ENCODE data around the gene PPM1L. TPM values are rescaled to one million over a fixed set of nuclear protein-coding genes. Genes with fewer than 3 reads are reported as not detected.

Gene PPM1L
- total RNA-seq, 1 donor from 2014 or later = 30.1 TPM

DNA sequence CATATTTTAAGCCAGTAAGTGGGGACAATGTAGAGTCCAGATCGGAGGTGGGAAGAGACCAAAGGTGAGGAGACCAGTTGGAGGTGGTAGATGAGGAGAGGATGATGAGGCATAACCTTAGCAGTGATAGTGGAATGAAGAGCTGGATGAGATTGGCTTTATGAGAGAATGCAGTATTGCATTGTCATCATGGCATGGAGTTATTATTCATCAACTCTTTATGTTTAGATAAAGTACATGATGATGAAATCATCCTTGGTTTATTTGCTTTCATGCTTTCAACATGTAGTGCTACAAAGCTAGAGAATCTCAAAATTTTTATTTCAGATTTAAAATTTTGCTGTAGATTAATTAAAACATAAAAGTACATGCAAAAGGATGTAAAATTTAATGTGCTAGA, 64.0 kb downstream of the PPM1L start:
- TF ChIP-seq, protein P1, sequence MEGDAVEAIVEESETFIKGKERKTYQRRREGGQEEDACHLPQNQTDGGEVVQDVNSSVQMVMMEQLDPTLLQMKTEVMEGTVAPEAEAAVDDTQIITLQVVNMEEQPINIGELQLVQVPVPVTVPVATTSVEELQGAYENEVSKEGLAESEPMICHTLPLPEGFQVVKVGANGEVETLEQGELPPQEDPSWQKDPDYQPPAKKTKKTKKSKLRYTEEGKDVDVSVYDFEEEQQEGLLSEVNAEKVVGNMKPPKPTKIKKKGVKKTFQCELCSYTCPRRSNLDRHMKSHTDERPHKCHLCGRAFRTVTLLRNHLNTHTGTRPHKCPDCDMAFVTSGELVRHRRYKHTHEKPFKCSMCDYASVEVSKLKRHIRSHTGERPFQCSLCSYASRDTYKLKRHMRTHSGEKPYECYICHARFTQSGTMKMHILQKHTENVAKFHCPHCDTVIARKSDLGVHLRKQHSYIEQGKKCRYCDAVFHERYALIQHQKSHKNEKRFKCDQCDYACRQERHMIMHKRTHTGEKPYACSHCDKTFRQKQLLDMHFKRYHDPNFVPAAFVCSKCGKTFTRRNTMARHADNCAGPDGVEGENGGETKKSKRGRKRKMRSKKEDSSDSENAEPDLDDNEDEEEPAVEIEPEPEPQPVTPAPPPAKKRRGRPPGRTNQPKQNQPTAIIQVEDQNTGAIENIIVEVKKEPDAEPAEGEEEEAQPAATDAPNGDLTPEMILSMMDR (IDR thresholded peaks at IDR 0.05; ENCODE audit: unreplicated experiment) = no peak
- no peak overlapping the region for H3K4me3 Mint-ChIP-seq (ENCODE audit: low read depth)
- H3K36me3 Mint-ChIP-seq (ENCODE audit: insufficient read depth) = no peaks in the 10 kb centered on the region
- H3K27me3 Mint-ChIP-seq = no peaks in the 10 kb centered on the region
- H3K9me3 Mint-ChIP-seq (ENCODE audit: low read depth) = no peaks in the 10 kb centered on the region
- no peak overlapping the region for H3K27ac Mint-ChIP-seq
- no peaks in the 10 kb centered on the region for H3K4me1 Mint-ChIP-seq (ENCODE audit: low read depth)
- no peak for DNase-seq (ENCODE audit: low spot score, unreplicated experiment)

DNA sequence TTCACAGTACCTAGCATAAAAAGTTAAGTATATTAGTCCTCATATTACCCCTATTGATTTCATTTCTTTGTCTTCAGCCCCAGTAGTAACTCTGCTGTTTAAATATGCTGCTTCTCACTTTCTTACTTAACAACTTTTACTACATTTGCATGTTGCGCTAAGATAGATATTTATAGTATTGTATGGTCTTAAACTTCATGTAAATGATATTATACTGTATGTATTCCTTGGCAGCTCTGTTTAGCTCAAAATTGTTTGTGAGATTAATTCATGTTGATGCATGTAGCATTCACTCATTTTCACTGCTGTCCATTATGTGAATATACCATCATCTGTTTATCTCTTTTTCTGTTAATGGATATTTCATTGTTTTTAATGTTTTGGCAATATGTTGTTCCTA, 64.4 kb downstream of the PPM1L start:
- H3K27ac Mint-ChIP-seq = no peak overlapping the region
- no peaks in the 10 kb centered on the region for H3K36me3 Mint-ChIP-seq (ENCODE audit: insufficient read depth)
- H3K4me1 Mint-ChIP-seq (ENCODE audit: low read depth) = peaks cover 1% of the 10 kb centered on the region
- TF ChIP-seq, protein P1 (IDR thresholded peaks at IDR 0.05; ENCODE audit: unreplicated experiment) = no peak
- no peak for DNase-seq (ENCODE audit: low spot score, unreplicated experiment)
- H3K27me3 Mint-ChIP-seq = no peaks in the 10 kb centered on the region
- no peaks in the 10 kb centered on the region for H3K9me3 Mint-ChIP-seq (ENCODE audit: low read depth)
- H3K4me3 Mint-ChIP-seq (ENCODE audit: low read depth) = no peak overlapping the region

DNA sequence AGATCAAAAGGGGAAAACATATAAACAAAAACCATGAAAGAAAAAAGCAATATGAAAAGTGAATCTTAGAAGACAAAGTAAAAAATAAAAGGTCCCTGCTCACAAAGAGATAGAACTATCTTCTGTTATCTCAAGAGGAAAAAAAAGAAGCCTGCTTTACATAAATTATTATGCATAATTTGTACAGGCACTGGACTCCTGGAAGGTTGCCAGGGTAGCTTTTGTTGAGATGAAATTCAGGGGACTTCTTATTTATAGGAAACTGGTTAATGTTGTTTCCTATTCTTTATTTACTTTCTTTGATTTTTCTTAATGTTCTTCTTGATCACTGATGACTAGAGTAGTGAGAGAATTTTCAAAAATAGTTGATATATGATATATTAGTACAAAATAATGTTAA, 66.9 kb downstream of the PPM1L start:
- DNase-seq (ENCODE audit: low spot score, unreplicated experiment) = no peak
- TF ChIP-seq, protein P1 (IDR thresholded peaks at IDR 0.05; ENCODE audit: unreplicated experiment) = no peak
- Mint-ChIP-seq H3K27me3 (no peaks in the 10 kb centered on the region), H3K4me3 (ENCODE audit: low read depth) (no peak overlapping the region), H3K27ac (no peak overlapping the region), H3K4me1 (ENCODE audit: low read depth) (peaks cover 5% of the 10 kb centered on the region), H3K9me3 (ENCODE audit: low read depth) (no peaks in the 10 kb centered on the region), H3K36me3 (ENCODE audit: insufficient read depth) (no peaks in the 10 kb centered on the region)

DNA sequence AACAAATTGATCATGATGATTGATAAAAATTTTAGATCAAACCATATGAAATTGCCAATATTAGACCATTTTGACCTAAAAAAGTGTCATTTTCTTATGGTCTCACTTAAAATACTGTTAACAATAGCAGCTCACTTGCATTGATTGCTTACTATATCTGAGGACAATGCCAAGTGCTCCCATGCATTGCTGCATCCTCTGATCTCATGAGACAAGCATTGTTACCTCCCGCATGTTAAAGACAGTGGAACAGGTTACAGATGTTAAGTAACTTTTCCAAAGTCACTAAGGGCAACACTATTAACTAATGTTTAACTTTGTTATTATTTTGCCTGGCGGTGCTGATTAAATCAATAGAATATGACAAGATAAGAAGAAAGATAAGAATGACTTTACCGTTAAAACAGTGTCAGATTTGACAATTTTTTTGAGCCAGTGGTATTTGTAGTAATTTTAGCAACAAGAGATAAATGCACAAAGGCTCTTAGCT, 69.3 kb downstream of the PPM1L start:
- Mint-ChIP-seq H3K9me3 (ENCODE audit: low read depth) (no peaks in the 10 kb centered on the region), H3K4me3 (ENCODE audit: low read depth) (no peak overlapping the region), H3K36me3 (ENCODE audit: insufficient read depth) (no peaks in the 10 kb centered on the region), H3K27me3 (no peaks in the 10 kb centered on the region), H3K27ac (no peak overlapping the region), H3K4me1 (ENCODE audit: low read depth) (peaks cover 9% of the 10 kb centered on the region)
- TF ChIP-seq, protein P1 (IDR thresholded peaks at IDR 0.05; ENCODE audit: unreplicated experiment) = no peak
- no peak for DNase-seq (ENCODE audit: low spot score, unreplicated experiment)

DNA sequence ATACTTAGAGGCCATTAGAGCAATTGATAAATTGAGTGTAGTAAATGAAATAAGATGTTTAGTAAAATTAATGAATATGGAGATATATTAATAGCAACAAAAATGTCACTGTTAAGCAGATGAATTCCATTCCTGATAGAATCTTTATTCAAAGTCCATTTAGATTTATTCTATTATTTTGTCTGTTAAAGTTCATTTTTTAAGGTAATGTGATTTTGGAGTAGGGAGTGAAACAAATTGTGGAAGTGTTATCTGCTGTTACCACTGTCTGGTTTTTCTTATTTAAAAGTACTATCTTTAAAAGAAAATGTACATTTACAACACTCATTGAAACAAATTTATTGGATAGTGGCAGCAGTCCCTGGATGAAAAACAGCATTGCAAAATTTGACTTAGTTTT, 70.4 kb downstream of the PPM1L start:
- H3K9me3 Mint-ChIP-seq (ENCODE audit: low read depth) = no peaks in the 10 kb centered on the region
- no peaks in the 10 kb centered on the region for H3K36me3 Mint-ChIP-seq (ENCODE audit: insufficient read depth)
- TF ChIP-seq, protein P1 (IDR thresholded peaks at IDR 0.05; ENCODE audit: unreplicated experiment) = no peak
- no peak for DNase-seq (ENCODE audit: low spot score, unreplicated experiment)
- H3K4me3 Mint-ChIP-seq (ENCODE audit: low read depth) = no peak overlapping the region
- H3K27me3 Mint-ChIP-seq = no peaks in the 10 kb centered on the region
- H3K4me1 Mint-ChIP-seq (ENCODE audit: low read depth) = peaks cover 9% of the 10 kb centered on the region
- no peak overlapping the region for H3K27ac Mint-ChIP-seq
